ENCODE results near the gene GDPD5.

Gene GDPD5

GRCh38 chr11:75525433-75526191 is at the start of gene GDPD5:
GDPD5 (minus strand) TSS chr11:75525941; CDS start chr11:75477735, 48,206 bp downstream.
- peaks cover 8% of the 10 kb centered on the region for H3K4me1 ChIP-seq (ENCODE audit: control insufficient read depth, insufficient read depth, low read length)
- peak within 1 kb of the TSS; percentile 87 for H3K4me3 ChIP-seq (ENCODE audit: low read length)
- H3K9ac ChIP-seq (ENCODE audit: low read length) = peak within 1 kb of the TSS; percentile 86
- H3K27me3 ChIP-seq (replicated peaks; ENCODE audit: control insufficient read depth, insufficient read depth, low read length) = peaks cover 20% of the 10 kb centered on the region
- no peaks in the 10 kb centered on the region for H3K36me3 ChIP-seq (ENCODE audit: control insufficient read depth, insufficient read depth, low read length, severe bottlenecking)
- no peaks in the 10 kb centered on the region for H3K9me3 ChIP-seq (ENCODE audit: control insufficient read depth, low read length)
- DNase-seq (ENCODE audit: low read depth) = peak; percentile 95

- H3K36me3 ChIP-seq (ENCODE audit: control insufficient read depth, insufficient read depth, low read length, severe bottlenecking) = peaks cover 43% of the 10 kb centered on the region
- no peaks in the 10 kb centered on the region for H3K27me3 ChIP-seq (replicated peaks; ENCODE audit: control insufficient read depth, insufficient read depth, low read length)
- H3K4me3 ChIP-seq (ENCODE audit: low read length) = no peak overlapping the region
- no peak overlapping the region for H3K9ac ChIP-seq (ENCODE audit: low read length)
- no peak for DNase-seq (ENCODE audit: low read depth)
- peaks cover 4% of the 10 kb centered on the region for H3K4me1 ChIP-seq (ENCODE audit: control insufficient read depth, insufficient read depth, low read length)
- H3K9me3 ChIP-seq (ENCODE audit: control insufficient read depth, low read length) = no peaks in the 10 kb centered on the region
These were observed 49.2 kb upstream of the GDPD5 start for GRCh38 chr11:75574698-75575602.

- no peak overlapping the region for H3K4me3 ChIP-seq (ENCODE audit: low read length)
- H3K27me3 ChIP-seq (replicated peaks; ENCODE audit: control insufficient read depth, insufficient read depth, low read length) = no peaks in the 10 kb centered on the region
- DNase-seq (ENCODE audit: low read depth) = no peak
- H3K36me3 ChIP-seq (ENCODE audit: control insufficient read depth, insufficient read depth, low read length, severe bottlenecking) = peaks cover 64% of the 10 kb centered on the region
- H3K4me1 ChIP-seq (ENCODE audit: control insufficient read depth, insufficient read depth, low read length) = peaks cover 16% of the 10 kb centered on the region
- no peaks in the 10 kb centered on the region for H3K9me3 ChIP-seq (ENCODE audit: control insufficient read depth, low read length)
- peak overlapping the region; percentile 16 for H3K9ac ChIP-seq (ENCODE audit: low read length)
These were observed 47.0 kb upstream of the GDPD5 start for GRCh38 chr11:75572744-75573143.

- Histone ChIP-seq H3K9ac (ENCODE audit: low read length) (no peak overlapping the region), H3K36me3 (ENCODE audit: control insufficient read depth, insufficient read depth, low read length, severe bottlenecking) (peaks cover 75% of the 10 kb centered on the region), H3K27me3 (replicated peaks; ENCODE audit: control insufficient read depth, insufficient read depth, low read length) (no peaks in the 10 kb centered on the region), H3K4me3 (ENCODE audit: low read length) (no peak overlapping the region), H3K9me3 (ENCODE audit: control insufficient read depth, low read length) (no peaks in the 10 kb centered on the region), H3K4me1 (ENCODE audit: control insufficient read depth, insufficient read depth, low read length) (peaks cover 25% of the 10 kb centered on the region)
- no peak for DNase-seq (ENCODE audit: low read depth)
These were observed 45.9 kb upstream of the GDPD5 start for GRCh38 chr11:75571625-75572024.

- Histone ChIP-seq H3K4me1 (ENCODE audit: control insufficient read depth, insufficient read depth, low read length) (peaks cover 34% of the 10 kb centered on the region), H3K9me3 (ENCODE audit: control insufficient read depth, low read length) (no peaks in the 10 kb centered on the region), H3K36me3 (ENCODE audit: control insufficient read depth, insufficient read depth, low read length, severe bottlenecking) (peaks cover 84% of the 10 kb centered on the region), H3K27me3 (replicated peaks; ENCODE audit: control insufficient read depth, insufficient read depth, low read length) (no peaks in the 10 kb centered on the region), H3K9ac (ENCODE audit: low read length) (peak overlapping the region; percentile 49), H3K4me3 (ENCODE audit: low read length) (no peak overlapping the region)
- no peak for DNase-seq (ENCODE audit: low read depth)
These were observed 44.9 kb upstream of the GDPD5 start for GRCh38 chr11:75570559-75571139.

GRCh38 chr11:75568616-75569219 is 43.0 kb upstream of the GDPD5 start:
- Histone ChIP-seq H3K4me3 (ENCODE audit: low read length) (no peak overlapping the region), H3K9ac (ENCODE audit: low read length) (peak overlapping the region; percentile 99), H3K36me3 (ENCODE audit: control insufficient read depth, insufficient read depth, low read length, severe bottlenecking) (peaks cover 86% of the 10 kb centered on the region), H3K27me3 (replicated peaks; ENCODE audit: control insufficient read depth, insufficient read depth, low read length) (no peaks in the 10 kb centered on the region), H3K4me1 (ENCODE audit: control insufficient read depth, insufficient read depth, low read length) (peaks cover 49% of the 10 kb centered on the region), H3K9me3 (ENCODE audit: control insufficient read depth, low read length) (no peaks in the 10 kb centered on the region)
- DNase-seq (ENCODE audit: low read depth) = no peak

- DNase-seq (ENCODE audit: low read depth) = no peak
- peaks cover 78% of the 10 kb centered on the region for H3K36me3 ChIP-seq (ENCODE audit: control insufficient read depth, insufficient read depth, low read length, severe bottlenecking)
- H3K27me3 ChIP-seq (replicated peaks; ENCODE audit: control insufficient read depth, insufficient read depth, low read length) = no peaks in the 10 kb centered on the region
- H3K4me1 ChIP-seq (ENCODE audit: control insufficient read depth, insufficient read depth, low read length) = peaks cover 49% of the 10 kb centered on the region
- H3K9ac ChIP-seq (ENCODE audit: low read length) = peak overlapping the region; percentile 99
- H3K4me3 ChIP-seq (ENCODE audit: low read length) = peak overlapping the region; percentile 21
- H3K9me3 ChIP-seq (ENCODE audit: control insufficient read depth, low read length) = no peaks in the 10 kb centered on the region
These were observed 42.2 kb upstream of the GDPD5 start for GRCh38 chr11:75567971-75568370.

GRCh38 chr11:75566763-75567279 is 41.1 kb upstream of the GDPD5 start:
- H3K4me3 ChIP-seq (ENCODE audit: low read length) = peak overlapping the region; percentile 93
- DNase-seq (ENCODE audit: low read depth) = no peak
- no peaks in the 10 kb centered on the region for H3K27me3 ChIP-seq (replicated peaks; ENCODE audit: control insufficient read depth, insufficient read depth, low read length)
- no peaks in the 10 kb centered on the region for H3K9me3 ChIP-seq (ENCODE audit: control insufficient read depth, low read length)
- peaks cover 45% of the 10 kb centered on the region for H3K4me1 ChIP-seq (ENCODE audit: control insufficient read depth, insufficient read depth, low read length)
- peaks cover 67% of the 10 kb centered on the region for H3K36me3 ChIP-seq (ENCODE audit: control insufficient read depth, insufficient read depth, low read length, severe bottlenecking)
- peak overlapping the region; percentile 99 for H3K9ac ChIP-seq (ENCODE audit: low read length)

GRCh38 chr11:75565916-75566762 is 40.4 kb upstream of the GDPD5 start:
- Histone ChIP-seq H3K9me3 (ENCODE audit: control insufficient read depth, low read length) (no peaks in the 10 kb centered on the region), H3K36me3 (ENCODE audit: control insufficient read depth, insufficient read depth, low read length, severe bottlenecking) (peaks cover 60% of the 10 kb centered on the region), H3K9ac (ENCODE audit: low read length) (peak overlapping the region; percentile 99), H3K27me3 (replicated peaks; ENCODE audit: control insufficient read depth, insufficient read depth, low read length) (no peaks in the 10 kb centered on the region), H3K4me1 (ENCODE audit: control insufficient read depth, insufficient read depth, low read length) (peaks cover 51% of the 10 kb centered on the region), H3K4me3 (ENCODE audit: low read length) (peak overlapping the region; percentile 93)
- no peak for DNase-seq (ENCODE audit: low read depth)

- H3K36me3 ChIP-seq (ENCODE audit: control insufficient read depth, insufficient read depth, low read length, severe bottlenecking) = peaks cover 52% of the 10 kb centered on the region
- H3K4me1 ChIP-seq (ENCODE audit: control insufficient read depth, insufficient read depth, low read length) = peaks cover 59% of the 10 kb centered on the region
- peak; percentile 79 for DNase-seq (ENCODE audit: low read depth)
- H3K9ac ChIP-seq (ENCODE audit: low read length) = peak overlapping the region; percentile 99
- H3K27me3 ChIP-seq (replicated peaks; ENCODE audit: control insufficient read depth, insufficient read depth, low read length) = no peaks in the 10 kb centered on the region
- H3K4me3 ChIP-seq (ENCODE audit: low read length) = peak overlapping the region; percentile 93
- H3K9me3 ChIP-seq (ENCODE audit: control insufficient read depth, low read length) = no peaks in the 10 kb centered on the region
These were observed 39.6 kb upstream of the GDPD5 start for GRCh38 chr11:75565221-75565814.

Measured in adipocyte (in vitro differentiated cells).